ENCODE measurements around the gene CD2.

The CD2 gene

GRCh38 chr1:116786049-116786448 is 31.8 kb downstream of the CD2 start:
- DNase-seq, result no peak

- no peak for DNase-seq
These were observed 37.5 kb downstream of the CD2 start for GRCh38 chr1:116791727-116792126.

DNA sequence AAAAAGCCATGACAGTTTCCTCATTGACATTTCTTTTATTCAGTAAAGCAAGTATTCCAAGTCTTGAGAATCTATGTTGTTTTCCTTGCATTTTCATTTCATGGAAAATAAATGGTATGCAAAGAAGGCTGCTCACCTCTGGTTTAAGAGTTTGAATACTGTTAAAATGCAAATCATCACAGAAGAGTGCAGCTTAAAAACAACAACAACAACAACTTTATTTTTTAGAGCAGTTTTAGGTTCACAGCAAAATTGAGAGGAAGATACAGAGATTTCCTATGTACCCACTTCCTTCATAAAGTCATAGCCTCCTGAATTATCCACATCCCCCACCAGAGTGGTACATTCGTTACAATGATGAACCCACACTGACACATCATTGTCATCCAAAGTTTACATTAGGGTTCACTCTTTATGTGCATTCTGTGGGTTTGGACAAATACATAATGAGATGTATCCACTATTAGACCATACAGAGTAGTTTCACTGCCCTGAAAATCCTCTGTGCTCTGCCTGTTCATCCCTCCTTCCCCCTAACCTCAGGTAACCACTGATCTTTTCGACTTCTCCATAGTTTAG is 39.2 kb downstream of the CD2 start:
- no peak for DNase-seq

DNA sequence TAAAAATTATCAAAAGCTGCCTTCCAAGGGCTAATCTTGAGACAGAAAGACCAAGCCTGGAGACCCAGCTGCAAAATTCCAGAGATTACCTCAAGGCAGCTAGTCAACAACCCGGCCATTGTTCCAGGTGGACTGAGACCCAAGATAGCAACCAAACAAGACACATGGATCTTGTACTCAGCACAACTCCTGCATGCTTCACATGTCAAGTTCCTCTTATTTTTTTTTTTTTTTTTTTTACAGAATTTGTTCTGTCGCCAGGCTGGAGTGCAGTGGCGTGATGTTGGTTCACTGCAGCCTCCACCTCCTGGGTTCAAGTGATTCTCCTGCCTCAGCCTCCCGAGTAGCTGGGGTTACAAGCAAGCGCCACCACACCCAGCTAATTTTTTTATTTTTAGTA is 40.1 kb downstream of the CD2 start:
- DNase-seq, result no peak

- no peak for DNase-seq
These were observed 40.7 kb downstream of the CD2 start for GRCh38 chr1:116794804-116795481.

GRCh38 chr1:116795482-116795829 is 41.2 kb downstream of the CD2 start:
- no peak for DNase-seq

- DNase-seq, result no peak
These were observed 50.5 kb downstream of the CD2 start for GRCh38 chr1:116804736-116805135.

- no peak for DNase-seq
These were observed 51.2 kb downstream of the CD2 start for GRCh38 chr1:116805398-116805797.

DNA sequence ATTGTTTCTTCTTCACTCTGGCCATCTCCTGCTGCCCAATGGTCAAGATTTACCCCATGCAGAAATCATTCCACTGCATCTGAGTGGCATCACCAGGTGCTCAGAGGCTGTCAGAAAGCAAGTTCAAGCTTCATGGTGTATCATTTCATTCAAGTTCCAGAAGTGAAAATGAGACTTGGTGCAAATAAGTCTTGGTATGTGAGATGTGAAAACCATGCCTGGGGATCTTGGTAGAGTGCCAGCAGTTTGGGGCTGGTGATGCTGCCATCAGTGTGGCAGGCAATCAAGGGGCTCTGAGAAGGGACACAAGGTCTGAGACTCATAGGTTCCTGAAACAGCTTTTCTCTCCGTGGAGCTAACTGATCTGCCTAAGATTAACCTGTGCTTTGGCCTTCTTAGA is 52.0 kb downstream of the CD2 start:
- no peak for DNase-seq

GRCh38 chr1:116806671-116807070 is 52.4 kb downstream of the CD2 start:
- no peak for DNase-seq

- DNase-seq, result no peak
These were observed 53.4 kb downstream of the CD2 start for GRCh38 chr1:116807394-116808199.

DNA sequence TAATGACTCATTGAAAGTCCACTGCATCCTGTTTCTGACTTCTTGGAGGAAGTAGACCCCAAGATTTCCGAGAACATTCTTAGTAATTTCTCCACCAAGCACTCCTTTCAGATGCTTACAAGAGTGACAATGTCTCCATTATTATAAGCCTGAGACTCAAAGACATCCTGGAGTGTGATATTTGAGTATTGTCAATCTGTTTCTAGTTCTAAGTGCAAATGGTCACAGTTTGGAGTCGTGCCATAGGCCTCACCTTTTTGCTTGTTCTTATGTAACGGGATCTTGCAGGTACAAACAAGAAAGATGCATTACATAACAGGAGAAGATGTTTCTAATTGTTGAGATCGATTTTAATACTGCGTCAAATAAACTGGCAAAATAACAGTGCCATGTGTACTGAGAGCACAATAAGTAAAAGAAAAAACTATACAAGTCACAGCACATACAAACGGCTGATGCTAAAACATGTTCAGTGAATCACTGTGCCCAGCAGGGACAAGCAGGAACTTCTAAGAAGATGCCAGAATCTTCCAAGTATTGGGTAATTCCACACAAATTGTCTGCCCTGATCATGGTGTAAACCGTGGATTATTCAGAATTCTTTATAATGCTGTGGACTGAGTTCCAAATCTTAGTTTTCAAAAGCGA is 54.1 kb downstream of the CD2 start:
- DNase-seq, result no peak

DNA sequence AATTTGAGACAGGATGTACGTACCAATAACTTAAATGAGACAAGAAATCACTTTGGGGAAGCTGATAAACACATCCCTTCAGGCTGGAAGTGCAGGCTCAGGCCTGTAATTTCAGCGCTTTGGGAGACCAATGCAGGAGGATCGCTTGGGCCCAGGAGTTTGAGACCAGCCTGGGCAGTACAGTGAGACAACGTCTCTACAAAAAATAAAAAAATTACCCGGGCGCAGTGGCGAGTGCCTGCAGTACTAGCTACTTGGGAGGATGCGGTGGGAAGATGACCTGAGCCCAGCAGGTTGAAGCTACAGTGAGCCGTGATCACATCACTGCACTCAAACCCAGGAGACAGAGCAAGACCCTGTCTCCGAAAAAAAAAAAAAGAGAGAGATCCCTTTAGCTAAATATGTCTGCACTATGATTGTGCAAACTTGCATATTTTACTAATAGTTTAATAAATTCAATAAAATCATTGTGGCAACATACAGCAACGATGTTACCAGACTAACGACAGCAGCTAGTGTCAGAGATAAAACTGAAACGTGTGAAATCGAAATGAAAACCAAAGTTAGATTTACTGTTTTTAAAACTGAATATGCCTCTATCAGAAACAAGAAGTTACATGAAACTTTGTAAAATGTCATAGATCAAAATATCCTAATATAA is 54.7 kb downstream of the CD2 start:
- no peak for DNase-seq

GRCh38 chr1:116811321-116811720 is 57.1 kb downstream of the CD2 start:
- DNase-seq, result no peak

- no peak for DNase-seq
These were observed 60.9 kb downstream of the CD2 start for GRCh38 chr1:116814926-116815723.

DNA sequence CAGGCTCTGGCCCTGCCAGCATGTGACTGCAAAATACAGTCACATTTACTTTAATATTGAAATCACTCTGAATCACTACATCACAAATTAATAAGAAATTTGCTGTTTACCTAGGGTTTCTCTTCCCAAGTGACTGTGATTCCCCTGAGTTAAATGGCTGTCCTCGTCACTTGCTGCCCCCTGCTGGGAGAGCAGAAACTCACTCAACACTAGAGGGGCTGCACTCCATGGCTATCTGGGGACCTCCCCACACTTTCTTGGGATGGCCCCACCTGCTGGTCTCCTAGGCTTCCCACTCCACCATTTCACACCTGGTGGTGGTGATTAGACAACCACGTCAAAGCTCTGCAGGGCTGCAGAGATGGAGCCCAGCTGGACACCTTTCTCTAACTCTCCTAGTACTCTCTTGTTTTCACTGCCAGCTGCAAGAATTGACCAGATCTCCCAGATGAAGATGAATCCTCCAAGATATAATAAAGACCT is 63.4 kb downstream of the CD2 start:
- peak; percentile 51 for DNase-seq

Measured in COR-L47 (cell line).